Cardiac fibroblast (primary cell): ENCODE data around the gene PRDX3.
A peak's percentile ranks its signal among the peaks of the same experiment; 100 is the strongest.
"Not testable (repeated sequence)": the region's sequence is repeated elsewhere in the genome, so short reads cannot be mapped to it uniquely, and the experiment has no call there.

Source experiments
- DNase-seq, 2 donors: peaks; one replicate each; pipeline versions ENCODE4 v3.0.0 to v3.0.0-alpha.2; 2010; ENCODE audit warnings: low read depth in 2 of 2
- H3K4me3 ChIP-seq, 2 donors: replicated peaks in 1 of 2; 1 replicate in 1 of 2; 2 replicates in 1 of 2; pipeline ENCODE4 v1.5.1; 2011; ENCODE audit warnings: low read depth in 2 of 2, low read length in 2 of 2, mild to moderate bottlenecking in 2 of 2, moderate library complexity in 1 of 2
- CTCF ChIP-seq: IDR thresholded peaks from one replicate; pipeline ENCODE4 v1.5.1; 2011; ENCODE audit warnings: low read depth, mild to moderate bottlenecking, low read length, inconsistent platforms

Gene PRDX3

GRCh38 chr10:119139464-119140067 is 39.0 kb downstream of the PRDX3 start:
- no peak overlapping the region for H3K4me3 ChIP-seq
- DNase-seq, result peak; percentile 32 to 37
- TF ChIP-seq CTCF, result peak; percentile 70

GRCh38 chr10:119138346-119139306 is 40.0 kb downstream of the PRDX3 start:
- H3K4me3 ChIP-seq, result no peak overlapping the region
- TF ChIP-seq CTCF, result no peak
- DNase-seq, result no peak

- H3K4me3 ChIP-seq, DNase-seq: not testable (repeated sequence)
Observed at GRCh38 chr10:119137878-119138277, 40.7 kb downstream of the PRDX3 start.

GRCh38 chr10:119136084-119136483 is 42.5 kb downstream of the PRDX3 start:
- peak; percentile 45 to 61 for DNase-seq
- TF ChIP-seq CTCF, result no peak
- no peak overlapping the region for H3K4me3 ChIP-seq

- no peak for TF ChIP-seq CTCF
- peak; percentile 85 to 87 for DNase-seq
- H3K4me3 ChIP-seq, result no peak overlapping the region
Observed at GRCh38 chr10:119135513-119135881, 43.1 kb downstream of the PRDX3 start.

GRCh38 chr10:119133949-119134348 is 44.7 kb downstream of the PRDX3 start:
- no peak for DNase-seq
- TF ChIP-seq CTCF, result no peak

GRCh38 chr10:119132521-119133345 is 45.9 kb downstream of the PRDX3 start:
- no peak overlapping the region for H3K4me3 ChIP-seq
- no peak for TF ChIP-seq CTCF
- no peak for DNase-seq

More at GRCh38 chr10:119133949-119134348, 44.7 kb downstream of the PRDX3 start:
- H3K4me3 ChIP-seq, result no peak overlapping the region
